ENCODE measurements around the gene ASCL3. TPM values are rescaled to one million over a fixed set of nuclear protein-coding genes. Genes with fewer than 3 reads are reported as not detected.
"Not testable (repeated sequence)": the region's sequence is repeated elsewhere in the genome, so short reads cannot be mapped to it uniquely, and the experiment has no call there.

The ASCL3 gene, protein sequence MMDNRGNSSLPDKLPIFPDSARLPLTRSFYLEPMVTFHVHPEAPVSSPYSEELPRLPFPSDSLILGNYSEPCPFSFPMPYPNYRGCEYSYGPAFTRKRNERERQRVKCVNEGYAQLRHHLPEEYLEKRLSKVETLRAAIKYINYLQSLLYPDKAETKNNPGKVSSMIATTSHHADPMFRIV
- total RNA-seq = not detected in 2 replicates

DNA sequence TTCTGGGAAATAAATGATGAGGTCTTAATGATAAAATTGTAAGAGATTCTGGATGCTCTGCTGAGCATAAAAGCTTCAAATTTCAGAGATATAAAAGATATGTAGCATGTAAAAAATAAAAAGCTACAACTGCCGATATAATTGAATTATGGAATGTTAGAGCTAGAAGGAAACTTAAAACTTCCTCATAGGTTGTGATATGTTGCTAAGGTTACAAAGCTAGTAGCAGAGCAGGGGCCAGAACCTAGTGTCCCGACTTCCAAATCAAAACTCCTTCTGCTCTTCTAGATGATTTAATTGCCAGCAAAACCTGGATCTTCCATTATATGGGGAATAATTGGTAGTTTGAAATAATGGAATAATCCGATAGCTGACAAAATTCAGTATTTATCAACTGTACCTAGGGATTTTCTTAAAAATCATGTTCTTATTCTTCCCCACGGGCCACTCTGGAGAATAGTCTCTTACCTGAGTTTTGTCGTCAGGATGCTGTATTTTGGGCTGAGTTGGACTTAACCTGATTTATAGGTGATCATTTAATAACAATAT lies at the start of gene ASCL3:
TSS of gene ASCL3 (minus strand) at position 499 of the 549 bp plus-strand sequence. CDS start 4,855 bp downstream, outside the sequence.
- no peak for DNase-seq (ENCODE audit: low read depth in 2 of 2)

DNA sequence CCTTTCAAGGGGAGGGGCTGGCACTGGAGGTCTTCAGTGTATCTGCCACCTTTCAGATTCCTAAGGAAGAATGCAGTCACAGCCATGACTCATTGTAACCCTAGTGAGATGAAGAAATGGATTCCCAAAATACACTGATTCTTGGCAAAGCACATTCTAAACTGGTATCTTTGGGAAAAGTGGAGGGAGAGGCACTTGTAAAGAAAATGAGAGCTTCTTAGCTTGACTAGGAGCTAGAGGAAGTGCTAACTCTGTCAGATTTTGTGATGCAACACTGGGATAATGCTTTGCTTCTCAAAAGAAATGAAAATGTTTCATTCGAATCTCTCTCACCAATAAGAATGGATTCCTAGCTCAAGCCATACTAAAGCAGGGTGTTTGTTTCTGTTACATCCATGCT lies 46.6 kb upstream of the ASCL3 start:
- peak in 1 of 2 donors; percentile 13 for DNase-seq (ENCODE audit: low read depth in 2 of 2)

DNA sequence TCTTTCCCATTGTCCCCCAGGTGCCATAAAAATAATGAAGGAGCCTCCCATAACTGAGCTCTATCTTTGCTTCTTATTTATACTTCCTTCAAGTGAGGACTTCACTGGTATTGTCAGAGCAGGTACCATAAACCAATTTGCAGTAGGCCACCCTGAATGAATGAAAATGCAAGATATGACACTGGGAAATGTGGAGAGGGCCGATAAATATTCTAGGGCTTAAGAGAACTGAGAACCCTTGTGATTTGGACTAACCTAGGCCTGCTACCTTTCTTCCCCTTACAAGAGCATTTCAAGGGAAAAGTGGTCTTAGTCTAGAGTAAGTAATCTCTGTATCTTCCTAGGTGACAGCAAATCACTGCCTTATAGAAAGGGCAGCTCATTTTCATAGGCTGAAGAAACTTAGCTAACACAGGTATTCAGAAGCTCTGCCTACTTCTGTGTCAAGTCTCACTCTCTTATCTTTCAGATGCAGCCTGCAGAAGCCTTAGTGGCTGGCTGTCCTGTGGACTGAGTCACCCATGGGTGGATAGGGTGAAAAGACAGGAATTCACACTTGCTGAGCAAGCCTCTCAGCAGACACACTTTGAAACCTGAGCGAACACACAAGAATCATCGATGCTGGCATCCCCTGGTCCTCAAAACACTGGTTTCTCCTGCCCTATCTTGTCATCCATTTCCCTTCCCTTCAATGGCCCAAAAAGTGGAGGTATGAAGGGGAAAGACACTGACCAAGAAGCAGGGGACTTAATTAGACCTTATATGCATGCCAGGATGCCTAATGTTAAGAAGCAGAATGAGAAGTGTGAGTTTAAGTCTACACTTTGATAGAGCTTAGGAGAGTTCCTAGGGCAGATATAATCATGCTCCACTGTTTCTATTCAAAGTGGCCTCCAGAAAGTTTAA lies 45.8 kb upstream of the ASCL3 start:
- DNase-seq (ENCODE audit: low read depth in 2 of 2) = peak in 1 of 2 donors; percentile 29

DNA sequence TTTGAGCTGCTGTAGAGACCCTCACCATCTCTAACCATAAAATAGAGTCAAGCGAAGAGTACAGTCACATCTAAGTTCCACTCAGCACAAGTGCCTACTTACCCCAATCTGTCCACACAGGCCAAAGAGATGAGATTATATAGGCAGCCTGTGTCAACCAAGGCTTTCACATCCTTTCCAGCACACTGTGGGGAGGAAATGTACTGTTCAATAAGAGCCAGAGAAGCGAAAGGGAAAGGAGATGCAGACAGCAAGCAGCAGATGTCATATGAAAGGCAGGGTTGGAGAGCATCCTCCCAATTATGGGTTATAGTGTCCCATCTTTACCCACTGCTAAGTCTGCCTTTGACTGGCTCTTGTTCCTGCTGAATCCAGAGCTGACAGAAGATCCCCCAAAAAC lies 44.6 kb upstream of the ASCL3 start:
- DNase-seq (ENCODE audit: low read depth in 2 of 2) = no peak

DNA sequence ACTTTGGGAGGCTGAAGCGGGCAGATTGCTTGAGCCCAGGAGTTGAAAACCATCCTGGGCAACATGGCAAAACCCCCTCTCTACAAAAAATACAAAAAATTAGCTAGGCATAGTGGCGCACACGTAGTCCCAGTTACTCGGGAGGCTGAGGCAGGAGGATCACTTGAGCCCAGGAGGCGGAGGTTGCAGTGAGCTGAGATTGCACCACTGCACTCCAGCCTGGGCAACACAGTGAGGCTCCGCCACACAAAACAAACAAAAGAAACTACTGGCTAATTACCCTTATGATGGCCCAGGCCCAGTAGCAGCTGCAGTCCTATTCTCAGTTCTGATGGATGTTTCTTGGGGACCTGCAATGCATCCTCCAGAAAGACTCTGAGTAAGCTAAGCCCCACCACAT lies 44.0 kb upstream of the ASCL3 start:
- not testable (repeated sequence) for DNase-seq (ENCODE audit: low read depth in 2 of 2)

DNA sequence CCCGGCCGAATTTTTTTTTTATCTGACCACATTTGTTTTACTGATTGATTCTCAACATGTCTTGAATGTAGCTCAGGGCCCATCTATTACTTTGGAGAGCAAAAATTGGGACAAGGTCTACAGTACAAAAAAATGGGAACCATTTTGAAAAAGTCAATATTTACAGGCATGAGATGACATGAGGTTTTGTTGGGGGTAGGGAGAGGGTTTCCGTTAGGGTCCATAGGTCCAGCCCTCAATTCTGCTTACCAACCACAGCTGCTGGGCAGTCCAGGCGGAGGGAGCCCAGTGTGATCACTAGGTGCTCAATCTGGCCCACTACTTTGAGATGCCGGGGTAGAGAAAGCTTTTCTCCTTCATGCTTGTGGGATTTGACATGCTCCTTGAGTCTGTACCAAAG lies 42.6 kb upstream of the ASCL3 start:
- no peak for DNase-seq (ENCODE audit: low read depth in 2 of 2)

DNA sequence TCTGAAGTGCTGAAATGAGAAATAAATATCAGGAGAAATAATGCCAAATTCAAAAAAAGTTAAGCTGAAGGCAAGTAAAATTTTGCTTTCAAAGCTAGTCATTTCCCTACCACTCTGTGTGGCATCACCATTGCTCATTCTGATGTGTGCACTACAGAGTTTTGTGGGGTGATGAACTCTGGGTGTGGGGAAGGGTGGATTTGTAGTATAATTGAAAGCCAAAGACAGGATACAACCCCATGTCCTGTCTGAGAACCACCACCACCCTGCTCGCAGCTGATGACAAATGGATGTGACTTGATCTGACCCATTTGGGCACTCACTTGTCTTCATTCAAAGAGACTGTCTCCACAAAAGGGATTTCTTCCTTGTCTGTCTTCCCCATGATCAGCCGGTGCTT lies 40.7 kb upstream of the ASCL3 start:
- DNase-seq (ENCODE audit: low read depth in 2 of 2) = no peak

DNA sequence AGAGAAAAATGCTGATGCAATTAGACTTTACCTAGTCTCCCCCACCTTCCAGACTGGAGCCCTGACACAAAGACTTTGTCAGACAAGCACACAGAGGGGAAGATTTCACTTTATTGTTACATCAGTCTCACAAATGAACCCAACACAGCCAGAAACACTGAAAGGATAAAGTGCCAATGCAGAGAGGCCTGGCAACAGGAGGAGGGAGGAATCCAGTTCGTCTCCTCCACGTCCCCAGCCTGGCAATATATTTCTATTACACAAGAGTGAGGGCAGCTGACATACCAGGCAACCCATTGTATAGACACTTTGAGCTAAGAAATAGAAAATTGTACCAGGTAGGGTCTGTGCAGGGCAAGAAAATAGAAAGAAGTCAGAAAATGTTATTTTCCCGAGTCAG lies 37.7 kb upstream of the ASCL3 start:
- no peak for DNase-seq (ENCODE audit: low read depth in 2 of 2)

DNA sequence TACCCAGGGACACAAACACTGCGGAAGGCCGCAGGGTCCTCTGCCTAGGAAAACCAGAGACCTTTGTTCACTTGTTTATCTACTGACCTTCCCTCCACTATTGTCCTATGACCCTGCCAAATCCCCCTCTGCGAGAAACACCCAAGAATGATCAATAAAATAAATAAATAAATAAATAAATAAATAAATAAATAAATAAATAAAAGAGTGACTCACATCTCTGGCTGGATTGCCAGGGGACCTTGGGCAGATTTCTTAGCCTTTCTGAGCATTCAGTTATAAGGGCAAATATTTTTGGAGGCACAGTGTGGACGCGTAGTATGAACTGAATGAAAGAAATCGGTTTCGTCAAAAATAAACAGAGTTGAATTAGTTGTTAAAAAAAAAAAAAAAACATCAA lies 36.5 kb upstream of the ASCL3 start:
- DNase-seq (ENCODE audit: low read depth in 2 of 2) = not testable (repeated sequence)

DNA sequence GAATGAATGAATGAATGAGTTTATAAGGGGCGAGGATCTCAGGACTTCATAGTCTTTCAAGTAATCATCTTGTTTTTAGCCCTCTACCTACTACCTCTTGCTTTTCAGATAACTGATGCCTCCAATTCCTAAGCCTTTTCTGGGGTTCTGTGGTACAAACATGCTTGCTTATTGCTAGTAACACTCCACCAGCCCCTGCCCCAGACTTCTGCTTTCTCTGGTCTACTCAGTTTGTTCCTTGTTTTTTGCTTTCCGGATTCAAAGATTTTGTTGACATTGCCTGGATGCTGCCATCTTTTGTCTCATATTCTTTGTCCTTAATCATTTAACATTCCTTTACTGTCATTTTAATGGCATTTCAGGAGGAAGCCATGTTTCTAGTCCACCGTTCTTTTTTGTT lies 30.3 kb upstream of the ASCL3 start:
- DNase-seq (ENCODE audit: low read depth in 2 of 2) = no peak

DNA sequence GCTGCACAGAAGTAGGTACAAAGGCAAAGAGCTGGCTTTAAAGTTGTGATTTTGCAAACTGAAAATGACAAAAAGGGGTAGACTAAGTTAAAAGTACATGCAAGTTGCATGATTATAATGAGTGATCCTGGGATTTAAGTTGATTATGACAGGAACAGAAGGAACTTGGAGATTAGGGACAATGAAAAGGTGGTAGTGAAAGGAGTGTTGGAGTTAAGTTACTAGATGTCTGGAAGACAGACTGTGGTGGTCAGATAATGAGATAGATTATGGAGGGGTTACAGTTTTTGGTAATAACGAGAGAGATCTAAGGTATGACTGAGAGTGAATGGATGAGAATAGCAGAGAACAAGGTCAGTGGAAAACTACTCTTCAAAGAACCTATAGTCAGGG lies 29.1 kb upstream of the ASCL3 start:
- no peak for DNase-seq (ENCODE audit: low read depth in 2 of 2)

DNA sequence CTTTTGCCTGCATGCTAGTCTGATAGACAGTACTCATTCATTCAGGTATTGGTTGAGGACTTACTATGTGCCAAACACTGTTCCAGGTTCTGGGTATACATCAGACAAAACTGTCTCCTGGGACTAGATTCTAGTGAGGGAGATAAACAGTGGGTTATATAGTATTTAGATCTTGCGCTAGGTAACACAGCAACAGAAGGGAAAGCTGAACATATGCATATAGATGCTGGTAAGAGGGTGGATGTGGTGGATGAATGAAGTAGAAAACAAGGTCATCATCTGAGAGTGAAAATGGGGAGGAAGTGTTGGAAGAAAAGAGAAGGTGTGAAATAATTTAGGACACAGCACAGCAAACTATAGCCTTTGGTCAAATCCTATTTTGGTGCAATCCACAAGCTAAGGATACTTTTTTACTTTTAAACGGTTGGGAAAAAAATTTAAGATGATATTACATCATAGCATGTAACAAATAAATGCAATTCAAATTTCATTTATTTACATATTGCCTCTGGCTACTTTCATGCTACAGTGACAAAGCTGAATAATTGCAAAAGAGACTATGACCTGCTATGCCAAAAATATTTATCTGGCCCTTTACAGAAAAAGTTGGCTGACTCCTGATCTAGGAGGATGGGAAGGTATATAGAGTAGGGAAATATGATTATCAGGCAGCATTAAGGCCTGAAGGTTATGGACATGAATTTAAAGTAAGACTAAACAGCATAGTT lies 28.5 kb upstream of the ASCL3 start:
- no peak for DNase-seq (ENCODE audit: low read depth in 2 of 2)

DNA sequence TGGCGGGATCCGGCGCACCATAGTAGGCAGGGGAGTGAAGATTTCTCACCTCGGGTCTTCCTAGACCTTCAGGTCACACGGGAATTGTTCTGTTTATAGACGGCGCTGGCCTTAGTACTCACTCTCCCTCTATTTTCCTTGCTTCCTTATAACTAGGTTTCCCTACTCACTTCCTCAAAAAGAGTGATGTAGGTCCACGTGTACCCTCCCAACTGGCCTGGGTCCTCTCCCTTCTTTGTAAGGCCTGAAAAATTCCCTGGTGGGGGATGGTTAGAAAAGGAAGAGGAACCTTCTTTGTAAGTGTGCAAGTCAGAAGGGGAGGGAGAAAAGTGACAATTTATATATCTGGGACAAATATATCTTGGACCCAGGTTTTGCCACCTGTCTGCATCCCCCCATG lies 24.4 kb upstream of the ASCL3 start:
- DNase-seq (ENCODE audit: low read depth in 2 of 2) = no peak

DNA sequence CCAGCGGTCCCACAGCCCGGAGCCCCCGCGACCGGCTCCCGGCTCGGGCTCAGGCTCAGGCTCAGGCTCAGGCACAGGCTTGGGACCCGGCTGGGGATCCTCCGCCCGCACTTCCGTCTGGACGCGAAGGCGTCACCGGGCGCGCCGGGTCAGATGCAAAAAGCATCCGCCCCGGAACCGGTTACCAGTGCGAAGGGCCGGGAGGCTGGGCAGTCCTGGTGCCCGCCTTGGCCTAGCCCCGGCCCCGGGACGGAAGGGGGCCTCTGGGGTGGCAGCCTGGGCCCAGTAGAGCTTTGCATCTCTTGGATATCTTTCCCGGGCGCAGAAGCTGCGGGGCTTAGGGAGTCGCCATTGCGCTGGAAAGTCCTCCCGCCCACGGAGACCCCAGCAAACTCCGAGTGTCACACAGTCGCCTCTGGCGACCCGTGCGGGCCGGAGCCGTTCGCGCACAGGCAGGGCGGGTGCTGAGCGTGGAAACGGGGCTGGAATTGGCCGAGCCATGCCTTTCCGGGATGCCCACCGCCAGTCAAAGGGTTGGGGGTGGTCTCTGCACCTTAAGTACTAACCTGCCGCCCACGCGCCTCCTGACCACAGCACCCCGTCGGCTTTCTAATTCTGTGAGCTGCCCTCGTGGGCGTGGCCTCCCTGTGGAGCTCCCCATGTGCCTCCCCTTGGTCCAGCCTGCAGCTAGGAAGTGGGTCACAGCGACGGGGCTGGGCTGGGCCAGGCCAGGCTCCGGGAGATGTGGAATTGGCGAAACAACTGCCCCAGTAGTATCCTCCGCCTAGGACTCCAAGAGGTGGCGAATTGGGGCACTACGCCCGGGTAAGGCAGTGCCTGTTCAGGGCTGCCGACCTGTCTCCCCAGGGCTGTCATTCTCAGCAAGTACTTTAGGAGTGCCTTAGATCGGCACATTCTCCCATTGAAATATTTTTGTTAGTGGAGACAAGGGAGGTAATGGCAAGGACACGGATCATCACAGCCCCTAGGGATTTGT lies 21.8 kb upstream of the ASCL3 start, which contains the start of gene TMEM9B:
TSS of gene TMEM9B (minus strand) at position 119 of the 997 bp plus-strand sequence. CDS start 129 bp downstream, outside the sequence.
- DNase-seq (ENCODE audit: low read depth in 2 of 2) = peak; percentile 82 to 88

DNA sequence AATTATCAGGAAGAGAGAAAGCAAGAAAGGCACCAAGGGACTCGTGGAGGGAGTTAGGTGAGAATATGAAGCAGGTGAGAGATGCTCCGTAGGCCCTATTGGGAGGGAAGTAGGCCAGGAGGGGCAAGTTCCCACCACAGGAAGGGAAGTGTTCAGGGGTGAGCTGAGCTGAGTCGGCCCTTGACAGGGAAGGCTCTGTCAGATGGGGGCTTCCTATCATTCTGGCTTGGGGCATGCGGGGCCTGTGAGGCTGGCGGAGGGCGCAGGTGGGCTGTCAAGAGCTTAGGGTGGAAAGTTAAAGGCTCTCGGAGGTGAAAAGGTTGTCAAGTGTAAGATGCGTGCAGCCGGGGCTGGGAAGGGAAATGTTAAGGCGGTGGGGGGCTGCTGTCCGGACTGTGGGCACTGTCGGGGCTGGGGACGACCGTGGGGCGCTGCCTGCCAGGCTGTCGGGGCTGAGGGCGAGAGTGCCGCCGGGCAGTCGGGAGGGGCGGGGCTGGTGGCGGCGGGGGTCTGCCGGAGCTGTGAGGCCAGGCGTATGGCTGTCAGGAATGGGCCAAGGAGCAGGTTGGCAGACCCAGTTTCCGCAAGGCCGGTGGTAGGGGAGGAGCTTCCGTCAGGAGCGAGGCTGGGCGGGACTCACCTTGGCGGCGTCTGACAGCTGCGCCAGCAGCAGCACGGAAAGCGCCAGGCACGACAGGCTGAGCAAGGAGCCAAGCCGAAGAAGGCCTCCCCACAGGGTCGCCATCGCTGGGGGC lies 20.9 kb upstream of the ASCL3 start:
- peak in 1 of 2 donors; percentile 67 for DNase-seq (ENCODE audit: low read depth in 2 of 2)

DNA sequence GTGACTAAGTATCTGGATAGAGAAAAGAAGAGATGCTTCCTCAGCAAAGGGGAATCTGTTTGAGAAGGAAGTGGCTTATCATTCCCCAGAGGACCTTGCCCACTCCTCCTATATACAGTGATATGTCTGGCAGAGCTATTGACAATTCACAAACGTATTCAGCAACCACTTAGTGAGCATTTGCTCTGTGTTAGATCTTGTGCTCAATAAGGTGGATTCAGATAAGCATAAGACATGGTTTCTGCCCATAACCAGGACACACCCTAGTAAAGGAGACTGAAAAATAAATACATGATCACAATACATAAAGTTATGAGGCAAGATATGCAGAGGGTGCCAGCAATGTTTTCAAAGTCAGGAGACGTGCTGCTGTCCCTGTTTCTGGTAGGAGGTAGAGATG lies 20.0 kb upstream of the ASCL3 start:
- no peak for DNase-seq (ENCODE audit: low read depth in 2 of 2)

DNA sequence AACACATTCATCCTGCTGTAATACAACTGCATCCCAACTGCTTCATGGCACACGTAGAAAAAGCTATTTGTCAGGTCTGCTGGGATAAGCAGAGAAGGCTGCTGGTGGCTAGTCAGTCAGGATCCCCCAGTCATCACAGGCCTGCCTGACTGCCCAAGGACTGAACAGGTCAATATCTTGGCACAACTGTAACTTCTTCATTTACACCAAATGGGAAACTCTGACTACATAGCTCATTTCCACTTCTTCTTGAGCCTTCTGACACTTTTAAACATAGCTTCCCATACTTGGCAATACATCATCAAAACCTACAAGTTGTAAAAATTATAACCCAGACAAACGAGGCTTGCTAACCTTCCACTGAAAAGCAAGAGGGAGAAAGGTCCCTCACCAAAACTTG lies 18.6 kb upstream of the ASCL3 start:
- no peak for DNase-seq (ENCODE audit: low read depth in 2 of 2)

DNA sequence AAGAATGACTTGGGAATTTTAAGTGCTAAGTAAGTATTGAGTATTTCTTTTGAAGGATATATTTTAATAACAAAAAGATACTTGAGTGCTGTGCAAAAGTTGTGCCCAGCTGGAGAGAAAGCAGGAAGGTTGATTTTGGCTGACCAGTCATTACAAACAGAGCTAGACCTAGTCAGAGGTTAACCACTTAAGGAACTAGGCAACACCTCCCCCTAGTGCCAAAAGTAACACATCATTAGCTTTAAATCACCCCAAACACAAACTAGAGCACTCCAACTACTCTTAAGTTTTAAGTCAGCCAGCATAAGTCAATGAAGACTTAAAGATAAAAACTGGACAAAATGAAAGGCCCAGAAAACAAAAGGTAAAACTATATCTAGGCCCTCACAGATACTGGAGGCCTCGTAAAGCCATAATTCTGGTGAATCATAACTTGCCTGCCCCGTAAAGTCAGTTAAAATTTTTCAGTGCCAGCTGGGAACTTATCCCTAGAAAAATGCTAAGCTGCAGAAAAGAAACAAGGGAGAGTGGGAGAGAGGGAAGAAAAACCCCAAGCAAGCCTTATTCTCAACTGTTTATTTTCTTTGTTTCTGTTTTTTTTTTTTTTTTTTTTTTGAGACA lies 16.8 kb upstream of the ASCL3 start:
- peak; percentile 84 to 88 for DNase-seq (ENCODE audit: low read depth in 2 of 2)

DNA sequence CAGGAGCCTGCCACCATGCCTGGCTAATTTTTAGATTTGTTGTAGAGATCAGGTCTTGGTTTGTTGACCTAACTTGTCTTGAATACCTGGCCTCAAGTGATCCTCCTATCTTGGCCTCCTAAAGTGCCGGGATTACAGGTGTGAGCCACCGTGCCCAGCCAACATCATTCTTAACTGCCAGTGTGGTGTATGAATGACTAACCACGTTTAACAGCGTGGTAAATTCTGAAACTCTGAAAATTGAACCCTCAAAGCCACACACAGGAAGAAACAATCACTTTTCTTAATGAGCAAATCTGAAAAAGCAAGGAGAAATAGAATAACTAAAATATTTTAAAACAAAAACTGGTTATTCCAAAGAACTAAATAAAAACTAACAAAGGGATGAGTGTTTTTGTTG lies 14.0 kb upstream of the ASCL3 start:
- no peak for DNase-seq (ENCODE audit: low read depth in 2 of 2)

All from lung microvascular endothelial cell (primary cell).